ENCODE measurements around the gene DZIP1.

DZIP1 gene

DNA sequence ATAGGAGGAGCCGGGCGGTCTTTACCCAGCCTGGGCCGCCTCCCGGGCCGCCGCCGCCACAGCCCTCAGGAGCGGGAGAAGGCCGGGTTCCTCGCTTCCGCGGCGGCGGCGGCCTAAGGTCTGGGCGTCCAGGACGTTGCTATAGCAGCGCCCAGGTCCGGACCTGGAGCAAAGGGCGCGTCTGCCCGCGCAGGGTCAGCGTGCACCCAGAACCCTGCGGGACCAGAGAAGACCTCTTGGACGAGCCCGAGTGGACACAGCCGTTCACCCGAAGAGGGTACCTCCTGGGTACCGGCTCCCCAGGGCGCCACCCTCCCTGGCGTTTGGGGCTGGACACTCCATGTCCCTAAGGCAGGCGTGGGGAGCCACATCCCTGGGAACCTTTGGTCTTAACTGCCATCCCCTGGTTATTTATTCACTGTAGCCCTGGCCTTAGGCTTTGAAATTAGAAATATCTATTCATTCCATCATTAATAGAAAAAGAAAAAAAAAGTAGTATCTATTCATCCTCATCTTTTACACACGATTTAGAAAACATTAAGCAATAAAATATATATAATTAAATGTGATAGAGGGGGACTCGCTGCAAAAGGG is 2.4 kb downstream of the DZIP1 start:
- DNase-seq, result no peak

DNA sequence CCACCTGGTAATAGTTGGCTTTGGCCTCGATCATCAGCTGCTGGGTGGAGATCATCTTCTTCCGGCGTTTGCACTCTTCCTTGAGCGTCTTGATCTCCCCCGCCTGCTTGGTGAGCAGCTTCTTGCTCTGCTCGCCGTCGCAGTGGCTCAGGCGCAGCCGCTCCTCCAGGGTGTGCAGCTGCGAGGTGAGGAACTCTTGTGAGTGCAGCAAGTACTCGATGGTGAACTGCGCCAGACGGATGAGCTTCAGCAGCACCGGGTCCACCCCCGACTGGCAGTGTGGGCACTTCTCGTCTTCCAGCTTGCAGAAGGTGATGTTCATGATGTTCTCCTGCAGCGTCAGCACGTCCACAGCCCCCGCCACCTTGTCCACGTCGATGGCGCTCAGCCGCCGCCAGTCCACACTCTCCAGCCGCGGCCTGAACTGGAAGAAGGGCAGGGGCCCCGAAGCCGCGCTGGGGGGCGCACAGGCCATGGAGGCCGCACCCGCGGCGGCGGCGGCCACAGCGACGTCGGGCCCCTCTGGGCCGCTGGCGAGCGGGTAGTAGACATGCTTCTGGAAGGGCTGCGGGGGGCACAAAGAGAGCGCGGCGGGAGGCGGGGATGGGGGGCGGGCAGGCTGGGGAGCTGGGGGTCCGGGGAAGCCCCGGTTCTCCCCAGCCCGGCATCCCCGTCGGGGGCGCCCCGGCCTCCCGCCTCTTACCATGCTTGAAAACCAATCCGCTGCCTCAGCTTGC is 3.0 kb downstream of the DZIP1 start:
- DNase-seq, result no peak

DNA sequence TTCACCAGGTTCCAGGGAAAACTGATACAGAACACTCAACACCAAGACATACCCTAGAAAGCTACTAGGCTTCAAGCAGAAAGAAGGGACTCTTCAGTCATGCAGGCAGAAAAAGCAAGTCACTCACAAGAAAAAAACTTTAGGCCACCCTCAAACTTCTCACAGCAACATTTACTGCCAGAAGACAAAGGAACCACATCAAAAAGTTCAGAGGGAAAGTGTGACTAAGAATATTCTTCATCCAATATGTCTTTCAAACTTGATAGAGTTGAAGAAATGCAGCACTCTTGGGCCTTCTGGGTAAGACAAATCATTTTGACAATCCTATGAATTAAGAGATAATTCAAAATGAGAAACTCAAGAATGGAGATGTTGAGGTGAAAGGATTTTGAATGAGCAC is 7.7 kb downstream of the DZIP1 start:
- DNase-seq, result no peak

DNA sequence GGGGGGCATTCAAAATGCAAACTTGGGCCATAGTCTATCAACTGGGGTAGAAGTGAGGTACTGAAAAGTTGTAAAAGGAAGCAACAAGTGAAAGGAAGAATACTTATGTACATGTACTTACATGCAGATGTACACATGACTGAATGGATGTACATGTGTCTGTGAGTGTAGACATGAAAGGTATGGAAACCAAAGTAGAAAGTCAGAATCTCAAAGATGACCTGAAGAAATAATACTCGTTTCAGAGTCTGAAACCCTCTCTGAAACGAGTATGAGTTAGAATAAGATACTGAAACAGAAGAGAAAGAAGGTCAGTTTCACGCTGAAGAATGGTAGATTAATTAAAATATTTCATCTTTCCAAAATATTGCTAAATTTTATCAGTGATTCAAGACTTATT is 13.9 kb downstream of the DZIP1 start:
- DNase-seq, result no peak

DNA sequence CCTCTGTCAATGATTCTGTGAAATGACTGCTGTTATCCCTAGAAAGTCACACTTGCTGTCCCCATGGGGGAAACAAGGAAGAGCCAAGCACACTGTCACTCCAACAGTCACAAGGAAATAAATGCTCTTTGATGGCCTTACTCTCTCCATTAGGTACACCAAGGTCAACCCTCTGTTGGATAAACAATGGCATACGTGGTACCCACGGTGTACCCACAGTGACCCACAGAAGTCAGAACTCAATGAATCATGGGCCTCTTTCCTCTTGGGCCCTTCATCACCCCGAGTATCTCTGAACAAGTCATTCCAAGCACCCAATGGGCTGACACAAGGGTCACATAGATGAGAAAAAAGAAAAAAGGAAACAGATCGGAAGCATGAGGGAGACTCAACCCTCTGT is 15.4 kb downstream of the DZIP1 start:
- no peak for DNase-seq

DNA sequence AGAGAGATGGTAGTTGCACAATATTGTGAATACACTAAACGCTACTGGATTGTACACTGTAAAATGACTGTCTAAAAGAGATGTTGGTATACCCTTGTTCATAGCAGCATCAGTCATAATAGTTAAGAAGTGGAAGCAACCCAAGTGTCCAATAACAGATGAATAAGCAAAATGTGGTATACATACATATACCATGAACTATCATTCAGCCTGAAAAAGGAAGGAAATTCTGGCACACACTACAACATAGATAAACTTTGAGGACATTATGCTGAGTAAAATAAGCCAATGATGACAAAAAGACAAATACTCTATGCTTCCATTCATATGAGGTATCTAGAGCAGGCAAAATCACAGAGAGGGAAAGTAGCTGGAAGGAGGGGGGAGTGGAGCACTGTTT is 16.0 kb downstream of the DZIP1 start:
- no peak for DNase-seq

DNA sequence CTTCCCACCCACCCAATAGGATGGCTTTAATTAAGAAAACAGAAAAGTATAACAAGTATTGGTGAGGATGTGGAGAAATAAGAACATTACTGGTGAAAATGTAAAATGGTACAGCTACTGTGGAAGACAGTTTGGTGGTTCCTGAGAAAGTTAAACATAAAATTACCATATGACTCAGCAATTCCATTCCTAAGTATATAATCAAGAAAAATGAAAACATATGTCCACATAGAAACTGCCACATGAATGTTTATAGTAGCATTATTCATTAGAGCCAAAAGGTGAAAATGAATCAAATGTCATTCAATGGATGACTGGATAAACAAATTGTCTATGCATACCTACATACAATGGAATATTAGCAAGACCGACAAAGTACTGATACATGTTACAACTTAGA is 16.9 kb downstream of the DZIP1 start:
- DNase-seq, result no peak

DNA sequence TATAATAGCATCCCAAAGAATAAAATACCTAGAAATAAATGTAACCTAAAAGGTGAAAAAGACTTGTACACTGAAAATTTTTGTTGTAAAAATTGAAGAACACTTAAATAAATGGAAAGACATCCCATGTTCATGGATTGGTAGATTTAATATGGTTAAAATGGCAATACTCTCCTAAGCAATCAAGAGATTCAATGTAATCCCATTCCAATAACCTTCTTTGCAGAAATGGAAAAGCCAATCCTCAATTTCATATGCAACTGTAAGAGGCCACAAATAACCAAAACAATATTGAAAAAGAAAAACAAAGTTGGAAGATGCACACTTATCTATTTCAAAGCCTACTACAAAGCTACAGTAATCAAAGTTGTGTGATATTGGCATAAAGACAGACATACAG is 17.7 kb downstream of the DZIP1 start:
- no peak for DNase-seq

DNA sequence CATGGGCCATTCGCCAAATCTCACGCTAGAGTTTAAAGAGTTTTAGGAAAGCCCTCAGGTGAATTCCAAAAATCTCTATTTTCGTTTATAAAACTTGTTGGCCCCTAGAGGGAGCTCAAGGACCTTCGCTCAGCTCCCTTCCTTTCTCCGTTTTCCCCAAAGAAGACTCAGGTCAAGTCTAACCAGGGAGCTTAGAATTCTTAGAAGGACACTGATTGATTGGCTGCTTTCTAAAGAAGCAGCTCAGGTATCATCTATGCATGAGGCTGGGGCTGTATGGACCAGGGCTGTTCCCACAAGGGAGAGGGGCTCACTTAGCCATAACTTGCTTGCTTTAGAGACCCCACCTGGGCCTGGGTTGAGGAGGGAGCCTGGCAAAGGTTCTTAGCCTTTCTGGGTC is 20.5 kb downstream of the DZIP1 start:
- no peak for DNase-seq

DNA sequence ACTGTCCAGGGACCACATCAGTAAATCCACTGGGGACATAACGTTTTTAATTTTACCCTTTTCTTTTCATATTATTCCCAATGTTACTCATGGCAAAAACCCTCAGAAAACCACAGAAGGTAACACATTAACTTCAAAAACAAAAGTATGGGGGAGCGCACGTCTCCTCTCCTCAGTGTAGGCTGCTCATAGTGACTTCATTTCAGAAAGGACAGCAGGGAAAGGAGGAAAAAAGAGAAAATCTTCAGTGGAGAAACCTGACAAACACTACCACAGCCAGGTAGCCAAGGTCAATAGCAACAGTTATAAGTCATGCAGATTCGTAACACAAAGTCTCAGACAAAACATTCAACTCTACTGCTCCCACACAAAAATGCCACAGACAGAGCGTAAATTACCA is 21.4 kb downstream of the DZIP1 start:
- DNase-seq, result no peak

DNA sequence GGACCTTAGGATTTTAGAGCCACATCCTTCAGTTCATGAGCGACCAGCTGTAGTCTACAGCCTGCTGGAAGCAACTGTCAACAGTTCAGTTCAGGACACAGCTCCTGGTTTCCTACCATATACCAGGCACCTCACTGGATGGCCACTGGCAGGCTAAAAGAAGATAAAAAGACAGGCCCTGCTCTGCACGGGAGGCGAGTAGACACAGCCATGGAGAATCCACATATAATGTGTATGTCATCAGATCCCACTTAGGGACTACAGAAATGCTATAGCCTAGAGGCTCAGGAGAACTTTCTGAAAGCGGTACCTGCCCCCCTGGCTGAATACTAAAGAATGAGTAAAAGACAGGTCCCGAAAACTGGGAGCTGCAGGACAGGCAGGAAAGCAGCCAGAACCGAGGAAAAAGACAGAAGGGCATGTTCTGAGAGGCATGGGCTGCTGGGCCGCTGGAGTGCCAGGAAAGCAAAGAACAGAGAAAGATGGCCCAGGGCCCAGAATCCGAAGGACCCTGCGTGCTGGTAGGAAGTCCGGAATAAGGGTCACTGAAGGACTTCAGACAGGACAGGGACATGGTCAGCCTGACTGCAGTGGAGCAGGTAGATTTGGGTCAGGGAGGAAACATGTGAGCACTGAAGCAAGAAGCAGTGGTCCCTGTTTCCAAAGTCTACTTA is 23.5 kb downstream of the DZIP1 start:
- no peak for DNase-seq

DNA sequence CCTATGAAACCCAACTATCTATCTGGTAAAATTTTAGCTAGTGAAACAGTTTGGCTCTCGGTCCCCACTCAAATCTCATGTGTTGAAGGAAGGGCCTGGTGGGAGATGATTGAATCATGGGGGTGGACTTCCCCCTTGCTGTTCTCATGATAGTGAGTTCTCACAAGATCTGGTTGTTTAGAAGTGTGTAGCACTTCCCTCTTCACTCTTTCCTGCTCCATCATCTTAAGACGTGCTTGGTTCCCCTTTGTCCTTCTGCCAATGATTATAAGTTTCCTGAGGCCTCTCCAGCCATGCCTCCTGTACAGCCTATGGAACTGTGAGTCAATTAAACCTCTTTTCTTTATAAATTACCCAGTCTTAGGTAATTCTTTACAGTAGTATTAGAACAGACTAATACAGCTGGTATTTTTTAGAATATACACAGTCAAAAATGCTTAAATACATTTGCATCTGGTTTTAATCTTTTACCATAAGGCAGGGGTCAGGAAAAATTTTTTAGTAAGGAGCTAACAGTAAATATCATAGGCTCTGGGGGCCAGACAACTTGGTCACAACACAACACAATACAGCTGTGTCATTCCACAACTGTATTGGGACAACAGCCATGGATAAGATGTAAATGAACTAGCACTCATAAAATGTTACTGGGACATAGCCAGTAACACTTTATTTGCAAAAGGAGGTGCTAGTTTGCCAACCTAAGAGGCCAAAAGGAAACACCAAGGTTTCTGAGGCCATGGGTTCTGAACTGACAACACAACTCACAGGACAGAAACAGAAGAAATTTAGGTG is 24.3 kb downstream of the DZIP1 start:
- DNase-seq, result no peak

DNA sequence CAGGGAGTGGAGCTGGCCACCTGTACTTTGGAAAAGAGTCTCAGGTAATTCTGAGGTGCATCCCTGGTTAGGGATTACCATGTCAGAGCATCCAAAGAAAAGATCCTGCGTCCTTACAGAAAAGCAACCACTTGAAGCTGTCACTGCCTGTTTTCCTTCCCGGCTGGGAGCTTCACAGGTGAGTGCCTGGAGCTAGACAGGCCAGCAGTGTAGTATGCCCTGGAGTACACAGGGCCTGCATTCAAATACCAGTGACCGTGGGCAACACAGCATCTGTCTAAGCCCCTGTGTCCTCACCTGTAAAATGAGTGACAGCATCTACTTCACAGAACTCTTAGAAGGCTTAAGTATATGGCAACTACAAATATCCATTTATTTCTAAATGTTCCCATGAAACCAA is 29.0 kb downstream of the DZIP1 start:
- no peak for DNase-seq

DNA sequence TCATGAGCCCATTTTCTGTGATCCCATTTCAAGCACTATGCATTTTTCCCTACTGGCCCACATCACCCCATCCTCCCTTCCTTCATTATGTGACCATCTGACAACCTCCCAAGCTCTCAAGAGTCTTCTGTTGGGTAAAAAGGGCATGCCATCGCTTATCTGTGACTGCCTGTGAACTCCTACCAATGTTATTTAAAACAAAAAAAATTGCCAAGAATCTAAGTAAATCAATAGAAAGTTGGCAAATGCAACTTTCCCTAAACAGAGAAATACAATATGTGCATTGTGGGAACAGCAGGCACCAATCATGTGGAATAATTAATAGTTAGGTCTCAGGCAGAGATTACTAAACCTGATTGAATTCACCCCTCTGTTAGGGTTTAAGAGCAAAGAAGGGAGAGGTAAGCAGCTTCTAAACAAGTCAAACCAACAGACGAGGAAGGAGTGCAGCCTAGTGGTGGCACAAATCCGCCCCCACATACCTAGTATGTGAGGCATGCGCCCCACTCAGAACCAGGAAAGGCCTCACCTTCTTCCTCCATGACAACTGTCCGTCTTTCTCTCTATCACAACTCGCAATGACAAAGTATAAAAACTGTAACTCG is 29.8 kb downstream of the DZIP1 start:
- DNase-seq, result no peak

DNA sequence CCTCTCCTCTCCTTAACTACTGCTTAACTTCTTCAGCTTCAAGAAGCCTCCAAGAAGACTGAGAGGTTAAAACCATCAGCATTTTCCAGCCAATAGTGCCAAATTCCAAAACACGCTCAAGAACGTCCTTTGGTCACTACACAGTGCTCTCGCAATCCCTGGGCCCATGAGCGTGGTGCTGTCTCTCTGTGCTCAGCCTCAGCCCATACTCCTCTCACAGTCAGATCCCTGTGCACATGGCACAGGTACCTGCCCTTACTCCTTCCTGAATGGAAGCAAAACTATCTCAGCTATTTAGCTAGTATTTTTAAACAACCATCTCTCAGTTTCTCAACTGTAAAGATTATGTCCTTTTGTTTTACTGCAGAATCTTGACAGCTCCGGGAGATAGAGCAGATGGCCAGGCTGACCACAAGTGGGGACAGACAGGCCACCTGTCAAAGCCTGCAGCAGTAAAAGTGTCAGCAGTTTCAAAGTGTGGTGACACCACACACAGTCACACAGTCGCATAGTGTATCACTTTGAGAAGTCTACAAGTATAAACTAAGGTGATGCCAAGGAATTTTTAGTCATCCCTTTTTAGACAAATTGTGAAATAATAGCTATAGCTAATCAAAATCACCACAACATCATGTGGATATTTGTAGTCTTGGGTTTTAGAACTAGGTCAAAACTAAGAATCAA is 35.7 kb downstream of the DZIP1 start:
- DNase-seq, result no peak

DNA sequence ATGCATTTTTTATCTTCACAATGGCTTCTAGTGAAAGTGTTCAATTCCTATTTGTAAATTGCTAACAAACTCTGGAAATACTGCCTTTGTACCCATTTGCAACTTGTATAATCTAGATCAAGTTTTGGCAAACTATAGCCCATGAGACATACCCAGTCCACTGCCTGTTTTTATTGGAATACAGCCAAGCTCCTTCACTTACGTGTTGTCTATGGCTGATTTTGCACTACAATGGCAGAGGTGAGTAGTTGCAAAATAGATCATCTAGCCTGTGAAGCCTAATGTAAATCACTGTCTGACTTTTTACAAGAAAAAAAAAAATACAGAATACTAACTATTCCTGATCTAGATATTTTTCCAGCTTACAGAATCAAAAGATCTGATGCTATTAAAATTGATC is 37.1 kb downstream of the DZIP1 start:
- no peak for DNase-seq

DNA sequence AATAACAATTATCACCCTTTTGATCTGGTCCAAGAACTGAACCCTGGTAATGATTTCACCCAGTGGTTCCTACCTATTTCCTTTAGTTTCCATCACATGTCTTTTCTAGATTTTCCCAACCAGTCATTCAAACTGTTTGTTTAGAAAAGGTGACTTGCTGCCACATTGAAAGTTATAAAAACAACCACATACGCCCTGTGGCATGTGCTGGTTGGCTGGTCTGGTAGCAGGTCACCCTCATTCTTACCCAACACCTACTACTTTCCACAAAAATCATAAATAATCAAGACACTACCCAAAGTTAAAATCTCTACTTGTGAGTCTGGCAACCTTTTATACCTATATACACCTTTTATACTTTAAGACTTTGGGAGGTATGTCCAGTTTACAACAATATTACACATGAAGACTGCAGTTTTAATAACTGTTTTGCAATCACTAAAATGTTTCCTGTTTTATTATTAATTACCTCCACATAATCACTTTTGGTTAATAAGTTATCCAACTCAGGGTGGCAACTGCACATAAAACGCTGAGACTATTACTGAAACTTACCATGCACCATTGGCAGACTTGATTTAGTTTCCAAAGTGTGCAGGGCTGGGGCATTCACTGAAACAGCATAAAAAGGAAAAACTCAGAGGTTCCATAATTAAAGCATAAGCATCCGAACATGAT is 38.9 kb downstream of the DZIP1 start:
- no peak for DNase-seq

DNA sequence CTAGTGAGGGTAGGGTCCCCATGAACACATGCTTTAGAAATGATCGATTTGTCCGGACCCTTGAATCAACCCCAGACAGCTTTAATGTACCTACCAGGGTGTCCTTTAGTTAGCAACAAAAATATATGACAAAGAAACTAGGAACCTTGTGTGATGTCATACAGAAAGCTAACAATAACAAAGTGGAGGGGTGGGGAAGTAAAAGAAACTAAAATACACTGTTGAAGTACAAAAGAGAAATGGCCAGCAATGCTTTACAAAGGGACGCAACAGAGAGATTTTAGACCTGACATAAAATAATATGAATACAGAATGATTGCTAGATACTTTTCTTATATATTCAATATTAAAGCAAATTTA is 40.0 kb downstream of the DZIP1 start:
- DNase-seq, result no peak

DNA sequence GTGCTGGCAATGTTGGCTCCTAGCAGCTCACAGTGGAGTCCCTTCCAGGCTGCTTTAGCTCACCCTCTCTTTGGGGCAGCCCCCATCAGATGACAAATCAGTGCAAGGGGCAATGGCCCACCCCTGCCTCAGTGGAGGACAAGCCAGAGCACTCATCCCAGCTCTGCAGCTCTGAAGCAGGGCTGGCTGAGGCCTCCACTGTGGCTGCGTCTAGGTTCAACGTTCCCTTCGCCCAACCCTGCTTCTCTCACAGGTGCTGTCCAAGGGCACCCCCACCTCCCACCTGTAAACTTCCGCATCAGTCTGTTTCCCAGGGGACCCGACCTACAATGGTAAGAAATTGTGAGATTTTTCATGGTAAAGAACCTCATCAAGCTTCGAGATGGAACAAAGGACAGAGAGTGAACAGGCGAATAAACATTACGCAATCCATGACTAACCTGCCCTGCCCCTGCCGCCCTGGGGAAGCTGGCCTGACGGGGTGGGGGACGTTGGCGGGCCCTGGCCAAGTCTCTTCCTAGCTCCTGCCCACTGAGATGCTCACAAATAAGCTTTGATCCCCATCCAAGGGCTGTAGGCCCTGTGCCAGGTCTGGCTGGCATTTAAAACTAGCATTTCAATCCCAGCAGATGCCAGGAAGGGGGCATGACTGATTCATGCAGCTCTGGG is 40.5 kb downstream of the DZIP1 start:
- DNase-seq, result peak; percentile 55

DNA sequence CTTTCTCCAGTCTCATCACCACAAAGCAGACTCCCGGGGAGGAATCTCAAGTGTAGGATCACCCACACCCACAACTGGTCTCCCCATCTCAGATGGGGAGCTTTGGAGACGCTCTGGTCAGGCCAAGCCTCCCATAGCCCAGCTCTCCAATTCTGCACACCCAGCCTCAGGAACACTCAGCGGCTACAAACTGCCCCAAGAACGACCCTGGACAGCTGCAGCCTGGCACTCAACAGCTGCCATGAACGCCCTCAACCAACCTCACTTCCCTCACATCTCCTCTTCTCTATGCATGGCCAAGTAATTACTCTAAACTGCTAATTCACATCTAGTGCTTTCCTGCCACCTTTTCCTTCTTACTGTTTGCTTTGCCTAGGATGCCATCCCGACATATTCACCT is 42.6 kb downstream of the DZIP1 start:
- DNase-seq, result no peak

DNA sequence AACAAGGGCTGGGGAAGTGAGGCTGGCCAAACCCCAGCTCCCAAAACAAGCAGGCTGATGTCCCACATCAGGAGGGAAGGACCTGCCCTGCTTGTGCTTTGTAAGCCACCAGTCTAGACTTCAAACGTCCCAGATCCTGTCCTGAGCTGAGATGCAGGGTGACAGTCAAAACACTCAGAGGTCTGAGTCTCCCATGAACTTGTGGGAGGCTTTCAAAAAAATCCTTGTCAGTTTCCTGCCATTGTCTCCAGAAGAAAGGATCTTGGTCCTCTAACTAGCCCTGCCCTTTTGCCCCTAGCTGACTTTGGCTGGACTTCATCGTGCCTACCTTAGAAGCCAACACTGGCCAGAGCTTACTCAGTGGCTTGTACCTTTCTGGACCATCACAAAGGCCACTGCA is 43.3 kb downstream of the DZIP1 start:
- no peak for DNase-seq

DNA sequence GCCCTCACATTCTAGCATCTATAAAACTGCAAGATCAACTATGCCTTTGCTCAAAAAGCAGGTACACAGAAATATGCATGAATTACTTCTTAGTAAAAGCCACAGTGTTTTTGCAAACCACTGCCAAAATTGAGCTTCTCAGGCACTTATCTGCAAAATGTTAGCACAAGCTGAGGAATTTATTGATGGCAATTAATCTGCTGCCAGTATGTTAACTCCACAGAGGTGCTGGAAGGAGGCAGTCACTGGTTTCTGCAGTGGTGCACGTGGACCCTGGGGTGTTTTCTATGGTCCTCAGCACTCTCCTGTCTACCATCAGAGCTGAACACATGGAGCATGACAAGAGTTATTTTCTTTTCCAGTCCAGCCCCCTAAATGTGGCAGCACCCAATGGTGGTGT is 47.8 kb downstream of the DZIP1 start:
- no peak for DNase-seq

Data from T1000 (cell line).